PC-9 (cell line): Measurements from ENCODE around the gene POMT2. TPM values are rescaled to one million over a fixed set of nuclear protein-coding genes. Genes with fewer than 3 reads are reported as not detected.

ENCODE experiments used
- BruUV-seq: library from RNA; stranded (reverse); fragments of 400-500 nt; replicated peaks from 2 replicates; lab custom pipeline; 2021; lab: Mats Ljungman, UMichigan
- CTCF ChIA-PET: fragments of 300-600 bp; sonication (Branson Sonifier 250); formaldehyde crosslinking; loops from one replicate; lab custom pipeline; 2022; ENCODE audit warnings: antibody characterized with exemption; lab: Charles Lee
- POLR2A ChIA-PET: fragments of 300-600 bp; sonication (Branson Sonifier 250); formaldehyde crosslinking; loops from one replicate; lab custom pipeline; 2022; ENCODE audit warnings: antibody characterized with exemption; ENCODE audit not compliant: unreplicated experiment; lab: Charles Lee
- DNase-seq, 2 experiments: peaks; one replicate each; pipeline versions ENCODE4 v3.0.0 to v3.0.0-alpha.2; 2015 to 2022; ENCODE audit warnings: mixed read lengths in 1 of 2
- H2AFZ ChIP-seq: fragments of 200-600 bp; sonication (generic); 2 replicates; pipeline ENCODE4 v1.8.1; 2017; ENCODE audit warnings: antibody characterized with exemption
- H3F3A ChIP-seq: fragments of 200-600 bp; sonication (generic); 2 replicates; pipeline ENCODE4 v1.8.1; 2017; ENCODE audit warnings: antibody characterized with exemption, mild to moderate bottlenecking, low read depth; ENCODE audit not compliant: insufficient read depth
- H3K27ac ChIP-seq: fragments of 200-600 bp; sonication (generic); 2 replicates; pipeline ENCODE4 v1.6.1; 2016; ENCODE audit warnings: mixed run types
- H3K27me3 ChIP-seq: fragments of 200-600 bp; sonication (generic); 2 replicates; pipeline ENCODE4 v1.6.1; 2016; ENCODE audit warnings: low read depth, mixed run types; ENCODE audit not compliant: insufficient read depth
- H3K36me3 ChIP-seq: fragments of 200-600 bp; sonication (generic); 2 replicates; pipeline ENCODE4 v1.6.1; 2016; ENCODE audit warnings: low read depth, mixed run types
- H3K4me1 ChIP-seq: fragments of 200-600 bp; sonication (generic); replicated peaks from 2 replicates; pipeline ENCODE4 v1.6.1; 2016; ENCODE audit warnings: mixed run types; ENCODE audit not compliant: insufficient read depth
- H3K4me2 ChIP-seq: fragments of 200-600 bp; sonication (generic); 2 replicates; pipeline ENCODE4 v1.6.1; 2017; ENCODE audit warnings: mixed run types
- H3K4me3 ChIP-seq: fragments of 200-600 bp; sonication (generic); 2 replicates; pipeline ENCODE4 v1.6.1; 2016; ENCODE audit warnings: mixed run types
- H3K79me2 ChIP-seq: fragments of 200-600 bp; sonication (generic); 2 replicates; pipeline ENCODE4 v1.6.1; 2017; ENCODE audit warnings: low read depth, mixed run types
- H3K9me2 ChIP-seq: fragments of 200-600 bp; sonication (generic); 2 replicates; pipeline ENCODE4 v1.8.1; 2017; ENCODE audit warnings: mild to moderate bottlenecking; ENCODE audit not compliant: insufficient read depth
- H3K9me3 ChIP-seq: fragments of 200-600 bp; sonication (generic); 2 replicates; pipeline ENCODE4 v1.8.1; 2016; ENCODE audit warnings: low read depth; ENCODE audit not compliant: insufficient read depth
- H4K20me1 ChIP-seq: fragments of 200-600 bp; sonication (generic); 2 replicates; pipeline ENCODE4 v1.8.1; 2017; ENCODE audit not compliant: insufficient read depth
- CTCF ChIP-seq: fragments of 200-600 bp; sonication (generic); conservative IDR thresholded peaks from 2 replicates; pipeline ENCODE4 v1.6.1; 2017; ENCODE audit warnings: mixed run types, antibody characterized with exemption, mild to moderate bottlenecking, moderate library complexity
- EZH2 ChIP-seq: fragments of 200-600 bp; sonication (generic); IDR thresholded peaks from 2 replicates; pipeline ENCODE4 v1.8.0; 2017; ENCODE audit warnings: antibody characterized with exemption, low read depth
- intact Hi-C: fragments of 100-400 bp; cut with micrococcal nuclease; formaldehyde crosslinking; loops from one replicate; pipeline ENCODE4 v1.10.0; 2022; ENCODE audit not compliant: unreplicated experiment
- total RNA-seq: library from RNA; stranded (reverse); gene quantifications from 2 replicates; pipeline ENCODE4 v1.2.3, GENCODE V29; 2021

The POMT2 gene
- total RNA-seq, 1 experiment from 2014 or later: 96.5 TPM

- Histone ChIP-seq H3K9me3 (no peaks in the 10 kb centered on the region), H3K27me3 (peaks cover 100% of the 10 kb centered on the region), H4K20me1 (no peaks in the 10 kb centered on the region), H3K9me2 (no peaks in the 10 kb centered on the region), H3K4me1 (no peaks in the 10 kb centered on the region), H2AFZ (no peak overlapping the region), H3F3A (no peaks in the 10 kb centered on the region), H3K27ac (no peak overlapping the region), H3K4me3 (no peak overlapping the region), H3K36me3 (no peaks in the 10 kb centered on the region), H3K79me2 (no peaks in the 10 kb centered on the region), H3K4me2 (no peak overlapping the region)
- ChIA-PET POLR2A (no interaction called here), CTCF (no interaction called here)
- intact Hi-C loops: no loop called here
- no TSS peak for BruUV-seq
- no peak for TF ChIP-seq CTCF
- TF ChIP-seq EZH2: no peak
- DNase-seq: no peak
These were observed 71.4 kb downstream of the POMT2 start for GRCh38 chr14:77249286-77249685.

GRCh38 chr14:77248666-77249065, 72.0 kb downstream of the POMT2 start:
- no TSS peak for BruUV-seq
- ChIA-PET CTCF (no interaction called here), POLR2A (no interaction called here)
- Histone ChIP-seq H2AFZ (no peak overlapping the region), H3K9me3 (no peaks in the 10 kb centered on the region), H3K9me2 (no peaks in the 10 kb centered on the region), H3F3A (no peaks in the 10 kb centered on the region), H3K4me1 (no peaks in the 10 kb centered on the region), H3K4me3 (no peak overlapping the region), H3K27me3 (peaks cover 100% of the 10 kb centered on the region), H4K20me1 (no peaks in the 10 kb centered on the region), H3K36me3 (no peaks in the 10 kb centered on the region), H3K79me2 (no peaks in the 10 kb centered on the region), H3K4me2 (no peak overlapping the region), H3K27ac (no peak overlapping the region)
- no peak for TF ChIP-seq EZH2
- TF ChIP-seq CTCF: no peak
- intact Hi-C loops: no loop called here
- no peak for DNase-seq

GRCh38 chr14:77246784-77247183, 73.9 kb downstream of the POMT2 start:
- ChIA-PET CTCF (no interaction called here), POLR2A (interaction anchor here (0.7 kb wide), 1 partner anchor 9 kb away, joined by 4 read pairs; no protein-coding TSS in a partner anchor)
- Histone ChIP-seq H3K27me3 (peaks cover 99% of the 10 kb centered on the region), H3K27ac (no peak overlapping the region), H3K79me2 (no peaks in the 10 kb centered on the region), H4K20me1 (no peaks in the 10 kb centered on the region), H3K4me3 (no peak overlapping the region), H3F3A (no peaks in the 10 kb centered on the region), H3K36me3 (no peaks in the 10 kb centered on the region), H2AFZ (no peak overlapping the region), H3K9me3 (no peaks in the 10 kb centered on the region), H3K9me2 (no peaks in the 10 kb centered on the region), H3K4me1 (no peaks in the 10 kb centered on the region), H3K4me2 (no peak overlapping the region)
- TF ChIP-seq CTCF (no peak), EZH2 (no peak)
- no peak for DNase-seq
- BruUV-seq: no TSS peak
- intact Hi-C loops: no loop called here
